Measurements from ENCODE around the gene NMT2. TPM values are rescaled to one million over a fixed set of nuclear protein-coding genes. Genes with fewer than 3 reads are reported as not detected.

The NMT2 gene
- total RNA-seq, 2 experiments from 2014 or later = 30.2 to 36.5 TPM

DNA sequence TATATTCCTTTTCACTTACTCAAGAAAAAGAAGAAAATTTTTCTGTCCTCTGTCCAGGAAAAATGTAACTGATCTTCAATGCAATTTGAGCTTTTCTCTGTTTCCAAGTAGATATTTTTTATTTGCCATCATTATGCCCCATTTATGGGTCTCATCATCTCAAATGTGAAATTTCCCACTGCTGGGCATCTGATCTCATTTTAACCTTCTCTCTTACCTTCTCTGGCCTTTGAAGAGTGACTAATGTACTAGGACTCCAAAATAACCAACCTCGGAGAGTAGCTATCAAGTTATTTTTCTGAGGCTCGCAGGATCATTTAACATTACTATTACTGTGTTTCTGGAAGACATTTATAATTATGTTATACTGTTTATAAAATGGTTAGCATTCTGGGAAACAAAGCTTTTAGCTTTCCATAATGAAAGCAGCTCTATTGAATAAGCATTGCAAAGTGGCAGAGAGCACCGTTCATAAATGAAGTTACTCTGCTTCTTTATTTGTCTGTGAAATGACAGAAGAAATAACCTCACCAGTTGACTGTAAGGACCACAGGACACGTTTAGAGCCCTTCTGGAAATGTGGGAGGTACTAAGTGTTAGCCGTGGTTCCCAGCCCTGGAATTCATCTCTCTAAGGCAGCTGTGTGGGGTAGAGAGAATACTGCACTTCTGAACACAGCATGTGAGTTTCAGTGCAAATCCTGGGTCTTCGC lies 33.3 kb upstream of the NMT2 start:
- Mint-ChIP-seq H3K4me1 (ENCODE audit: low read depth) (peaks cover 46% of the 10 kb centered on the region), H3K36me3 (ENCODE audit: low read depth) (peaks cover 10% of the 10 kb centered on the region), H3K9me3 (ENCODE audit: insufficient read depth) (no peaks in the 10 kb centered on the region), H3K4me3 (no peak overlapping the region), H3K27me3 (ENCODE audit: low read depth) (no peaks in the 10 kb centered on the region), H3K27ac (no peak overlapping the region)
- ATAC-seq (no peak), DNase-seq (no peak)
- ChIA-PET CTCF (interaction anchor here (0.6 to 1.6 kb wide), 10 partner anchors 8 to 96 kb away, joined by 3 to 7 read pairs (median 3); partner anchors contain the start of gene NMT2), POLR2A (interaction anchor here (0.6 to 0.9 kb wide), 2 partner anchors 33 to 271 kb away, joined by 3 read pairs; partner anchors contain the start of gene NMT2)

DNA sequence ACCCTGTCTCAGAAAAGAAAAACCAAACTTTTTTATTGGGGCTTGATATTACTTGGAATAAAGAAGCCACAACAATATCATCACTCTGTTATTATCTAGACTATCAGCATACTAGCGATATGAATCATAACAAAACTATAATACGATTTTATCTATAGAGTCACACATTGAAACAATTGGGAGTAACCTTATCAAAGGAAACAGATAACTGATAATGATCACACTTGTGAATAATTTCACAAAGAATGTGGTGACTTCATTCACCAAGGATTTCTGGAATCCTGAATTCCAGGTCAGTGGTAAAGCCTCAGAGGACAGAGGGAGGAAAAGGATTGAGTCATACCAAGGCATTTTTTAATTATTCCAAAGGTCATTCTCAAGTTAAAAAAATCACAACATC lies 32.1 kb upstream of the NMT2 start:
- CTCF ChIA-PET = interaction anchor here (1.2 to 1.5 kb wide), 4 partner anchors 9 to 32 kb away, joined by 3 to 7 read pairs (median 5); partner anchors contain the start of gene NMT2
- no peaks in the 10 kb centered on the region for H3K27me3 Mint-ChIP-seq (ENCODE audit: low read depth)
- DNase-seq (no peak), ATAC-seq (no peak)
- H3K36me3 Mint-ChIP-seq (ENCODE audit: low read depth) = peaks cover 9% of the 10 kb centered on the region
- H3K4me1 Mint-ChIP-seq (ENCODE audit: low read depth) = peaks cover 44% of the 10 kb centered on the region
- H3K27ac Mint-ChIP-seq = no peak overlapping the region
- POLR2A ChIA-PET = no interaction called here
- no peak overlapping the region for H3K4me3 Mint-ChIP-seq
- H3K9me3 Mint-ChIP-seq (ENCODE audit: insufficient read depth) = no peaks in the 10 kb centered on the region

DNA sequence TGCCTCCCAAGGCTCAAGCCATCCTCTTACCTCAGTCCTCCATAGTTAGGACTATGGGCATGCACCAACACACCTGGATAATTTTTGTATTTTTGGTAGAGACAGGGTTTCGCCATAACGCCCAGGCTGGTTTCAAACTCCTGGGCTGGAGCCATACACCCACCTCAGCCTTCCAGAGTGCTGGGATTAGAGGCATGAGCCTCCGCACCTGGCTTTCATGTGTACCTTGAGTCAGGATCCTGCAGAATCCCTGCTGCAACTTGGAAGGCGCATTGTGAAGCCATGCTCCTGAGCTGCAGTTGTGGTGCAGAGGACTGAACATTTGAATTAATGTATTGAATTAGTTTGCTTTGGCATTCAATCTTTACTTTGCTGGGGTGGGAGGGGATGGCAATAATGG lies 29.4 kb upstream of the NMT2 start:
- no peaks in the 10 kb centered on the region for H3K27me3 Mint-ChIP-seq (ENCODE audit: low read depth)
- ATAC-seq = no peak
- CTCF ChIA-PET = interaction anchor here (0.7 kb wide), 1 partner anchor 10 kb away, joined by 3 read pairs; no protein-coding TSS in a partner anchor
- peaks cover 38% of the 10 kb centered on the region for H3K4me1 Mint-ChIP-seq (ENCODE audit: low read depth)
- no peak overlapping the region for H3K27ac Mint-ChIP-seq
- POLR2A ChIA-PET = interaction anchor here (1.4 kb wide), 1 partner anchor 9 kb away, joined by 3 read pairs; no protein-coding TSS in a partner anchor
- no peaks in the 10 kb centered on the region for H3K9me3 Mint-ChIP-seq (ENCODE audit: insufficient read depth)
- no peak overlapping the region for H3K4me3 Mint-ChIP-seq
- H3K36me3 Mint-ChIP-seq (ENCODE audit: low read depth) = peaks cover 5% of the 10 kb centered on the region
- no peak for DNase-seq

GRCh38 chr10:15197276-15197675 lies 28.8 kb upstream of the NMT2 start:
- CTCF ChIA-PET = no interaction called here

GRCh38 chr10:15196021-15196834 lies 27.7 kb upstream of the NMT2 start:
- CTCF ChIA-PET = no interaction called here
- peaks cover 3% of the 10 kb centered on the region for H3K36me3 Mint-ChIP-seq (ENCODE audit: low read depth)
- peaks cover 27% of the 10 kb centered on the region for H3K4me1 Mint-ChIP-seq (ENCODE audit: low read depth)
- H3K4me3 Mint-ChIP-seq = no peak overlapping the region
- peak overlapping the region; percentile 39 for H3K27ac Mint-ChIP-seq
- H3K9me3 Mint-ChIP-seq (ENCODE audit: insufficient read depth) = no peaks in the 10 kb centered on the region
- no peaks in the 10 kb centered on the region for H3K27me3 Mint-ChIP-seq (ENCODE audit: low read depth)
- DNase-seq (no peak), ATAC-seq (no peak)
- POLR2A ChIA-PET = interaction anchor here (1.2 kb wide), 1 partner anchor 27 kb away, joined by 4 read pairs; no protein-coding TSS in a partner anchor

More at GRCh38 chr10:15197276-15197675, 28.8 kb upstream of the NMT2 start:
- Mint-ChIP-seq H3K4me1 (ENCODE audit: low read depth) (peaks cover 32% of the 10 kb centered on the region), H3K27me3 (ENCODE audit: low read depth) (no peaks in the 10 kb centered on the region), H3K4me3 (peak overlapping the region; percentile 13), H3K27ac (peak overlapping the region; percentile 69), H3K9me3 (ENCODE audit: insufficient read depth) (no peaks in the 10 kb centered on the region), H3K36me3 (ENCODE audit: low read depth) (peaks cover 3% of the 10 kb centered on the region)
- POLR2A ChIA-PET = interaction anchor here (1.2 kb wide), 1 partner anchor 28 kb away, joined by 4 read pairs; no protein-coding TSS in a partner anchor
- DNase-seq (no peak), ATAC-seq (no peak)

GRCh38 chr10:15189133-15189885 lies 20.8 kb upstream of the NMT2 start:
- ATAC-seq (no peak), DNase-seq (no peak)
- Mint-ChIP-seq H3K4me3 (no peak overlapping the region), H3K27ac (peak overlapping the region; percentile 78), H3K36me3 (ENCODE audit: low read depth) (peaks cover 8% of the 10 kb centered on the region), H3K9me3 (ENCODE audit: insufficient read depth) (no peaks in the 10 kb centered on the region), H3K4me1 (ENCODE audit: low read depth) (peaks cover 40% of the 10 kb centered on the region), H3K27me3 (ENCODE audit: low read depth) (no peaks in the 10 kb centered on the region)
- ChIA-PET POLR2A (interaction anchor here (1.1 to 1.3 kb wide), 3 partner anchors 9 to 351 kb away, joined by 3 read pairs; partner anchors contain the start of genes CDNF, HSPA14 and MSANTD7), CTCF (interaction anchor here (1.1 to 2.0 kb wide), 4 partner anchors 9 to 20 kb away, joined by 3 to 7 read pairs (median 4); no protein-coding TSS in a partner anchor)

DNA sequence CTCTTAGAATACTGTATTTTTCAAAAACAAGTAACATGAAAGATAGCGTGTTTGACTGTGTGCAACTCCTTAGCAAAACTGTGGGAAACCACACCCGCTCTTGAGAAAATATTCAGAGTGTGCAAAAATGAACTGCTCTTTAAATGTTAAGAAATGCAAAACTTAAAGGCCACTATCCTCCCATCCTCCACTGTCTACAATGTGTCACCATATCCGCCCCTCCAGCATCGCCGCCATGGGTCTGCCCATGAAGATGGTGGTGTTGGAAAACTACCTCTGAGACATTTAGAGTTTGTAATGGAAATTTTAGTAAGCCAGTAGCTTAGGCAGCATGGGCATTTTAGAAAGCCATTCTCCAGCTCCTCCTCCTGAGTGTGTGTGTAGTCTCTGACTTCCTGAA lies 20.1 kb upstream of the NMT2 start:
- POLR2A ChIA-PET = interaction anchor here (1.1 to 1.3 kb wide), 2 partner anchors 10 to 235 kb away, joined by 3 read pairs; no protein-coding TSS in a partner anchor
- Mint-ChIP-seq H3K27me3 (ENCODE audit: low read depth) (no peaks in the 10 kb centered on the region), H3K36me3 (ENCODE audit: low read depth) (peaks cover 8% of the 10 kb centered on the region), H3K4me3 (no peak overlapping the region), H3K27ac (peak overlapping the region; percentile 78), H3K4me1 (ENCODE audit: low read depth) (peaks cover 40% of the 10 kb centered on the region), H3K9me3 (ENCODE audit: insufficient read depth) (no peaks in the 10 kb centered on the region)
- CTCF ChIA-PET = interaction anchor here (1.1 to 1.3 kb wide), 2 partner anchors 13 to 21 kb away, joined by 3 to 5 read pairs; no protein-coding TSS in a partner anchor
- ATAC-seq (peak; percentile 74), DNase-seq (peak; percentile 45)

DNA sequence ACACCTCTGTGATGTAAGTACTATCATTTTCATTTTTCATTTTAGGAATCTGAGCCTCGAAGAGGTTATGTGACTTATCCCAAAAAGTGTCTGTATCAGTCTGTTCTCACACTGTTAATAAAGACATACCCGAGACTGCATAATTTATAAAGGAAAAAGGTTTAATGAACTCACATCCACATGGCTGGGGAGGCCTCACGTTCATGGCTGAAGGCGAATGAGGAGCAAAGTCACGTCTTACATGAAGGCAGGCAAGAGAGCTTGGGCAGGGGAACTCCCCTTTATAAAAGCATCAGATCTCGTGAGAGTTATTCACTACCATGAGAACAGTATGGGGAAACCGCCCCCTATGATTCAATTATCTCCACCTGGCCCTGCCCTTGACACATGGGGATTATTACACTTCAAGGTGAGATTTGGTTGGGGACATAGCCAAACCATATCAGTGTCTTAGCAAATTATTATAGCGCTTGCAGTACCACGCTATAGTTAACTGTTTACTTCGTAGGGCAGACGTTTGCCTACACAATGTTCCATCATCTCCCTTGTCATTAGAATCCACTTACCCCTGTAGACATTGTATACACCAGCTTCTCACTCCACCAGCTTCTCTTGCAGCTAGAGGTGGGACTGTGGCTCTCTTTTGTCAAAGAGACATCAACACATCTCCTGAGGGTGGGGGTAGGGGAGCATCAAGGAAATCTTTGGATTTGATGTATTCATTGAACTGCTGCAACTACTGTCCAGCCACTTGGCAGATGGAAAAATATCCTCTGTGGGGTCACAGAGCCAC lies 15.4 kb upstream of the NMT2 start:
- Mint-ChIP-seq H3K27me3 (ENCODE audit: low read depth) (no peaks in the 10 kb centered on the region), H3K4me1 (ENCODE audit: low read depth) (peaks cover 30% of the 10 kb centered on the region), H3K9me3 (ENCODE audit: insufficient read depth) (no peaks in the 10 kb centered on the region), H3K27ac (no peak overlapping the region), H3K36me3 (ENCODE audit: low read depth) (peaks cover 8% of the 10 kb centered on the region), H3K4me3 (no peak overlapping the region)
- ATAC-seq (no peak), DNase-seq (no peak)
- ChIA-PET CTCF (interaction anchor here (1.5 to 2.3 kb wide), 3 partner anchors 10 to 25 kb away, joined by 5 to 8 read pairs (median 5); no protein-coding TSS in a partner anchor), POLR2A (no interaction called here)

- no peak overlapping the region for H3K4me3 Mint-ChIP-seq
- CTCF ChIA-PET = no interaction called here
Measured at GRCh38 chr10:15182540-15183207, 14.2 kb upstream of the NMT2 start.

DNA sequence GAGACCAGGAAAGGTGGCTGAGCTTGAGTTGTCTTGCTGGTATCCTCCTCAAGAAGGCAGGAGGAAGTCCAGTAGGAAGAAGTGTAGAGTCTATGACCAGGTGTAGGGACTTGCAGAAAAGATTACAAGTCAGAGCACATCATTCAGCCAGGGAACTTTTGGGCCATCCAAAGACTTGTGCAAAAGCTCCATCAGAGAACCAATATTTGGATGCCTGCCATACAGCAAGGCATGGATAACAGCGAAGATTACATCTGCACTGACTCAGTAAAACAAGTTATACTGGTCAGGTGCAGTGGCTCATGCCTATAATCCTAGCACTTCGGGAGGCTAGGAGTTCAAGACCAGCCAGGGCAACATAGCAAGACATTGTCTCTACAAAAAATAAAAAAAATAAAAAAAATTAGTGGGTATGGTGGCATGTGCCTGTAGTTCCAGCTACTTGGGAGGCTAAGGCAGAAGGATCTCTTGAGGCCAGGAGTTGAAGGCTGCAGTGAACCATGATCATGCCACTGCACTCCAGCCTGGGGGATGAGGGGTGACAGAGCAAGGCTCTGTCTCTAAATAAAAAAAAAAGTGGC lies 13.2 kb upstream of the NMT2 start:
- POLR2A ChIA-PET = interaction anchor here (1.0 to 1.1 kb wide), 2 partner anchors 12 to 84 kb away, joined by 3 to 4 read pairs; partner anchors contain the start of gene RPP38
- no peaks in the 10 kb centered on the region for H3K9me3 Mint-ChIP-seq (ENCODE audit: insufficient read depth)
- peaks cover 20% of the 10 kb centered on the region for H3K4me1 Mint-ChIP-seq (ENCODE audit: low read depth)
- no peaks in the 10 kb centered on the region for H3K27me3 Mint-ChIP-seq (ENCODE audit: low read depth)
- H3K27ac Mint-ChIP-seq = no peak overlapping the region
- ATAC-seq (no peak), DNase-seq (no peak)
- H3K36me3 Mint-ChIP-seq (ENCODE audit: low read depth) = peaks cover 5% of the 10 kb centered on the region
- CTCF ChIA-PET = no interaction called here
- H3K4me3 Mint-ChIP-seq = no peak overlapping the region

More at GRCh38 chr10:15182540-15183207, 14.2 kb upstream of the NMT2 start:
- no peaks in the 10 kb centered on the region for H3K9me3 Mint-ChIP-seq (ENCODE audit: insufficient read depth)
- no peak for ATAC-seq
- DNase-seq = no peak
- no peaks in the 10 kb centered on the region for H3K27me3 Mint-ChIP-seq (ENCODE audit: low read depth)
- POLR2A ChIA-PET = interaction anchor here (1.1 kb wide), 1 partner anchor 85 kb away, joined by 3 read pairs; the partner anchor contains the start of gene RPP38
- peaks cover 21% of the 10 kb centered on the region for H3K4me1 Mint-ChIP-seq (ENCODE audit: low read depth)
- peaks cover 8% of the 10 kb centered on the region for H3K36me3 Mint-ChIP-seq (ENCODE audit: low read depth)
- H3K27ac Mint-ChIP-seq = no peak overlapping the region

Data from activated CD8-positive, alpha-beta T cell treated with anti-CD3 and anti-CD28 coated beads, Interleukin-2, amount 10 ng/mL, durations not matched to agents 7 days and 5 days (primary cell).